C4-2B (cell line): ENCODE results near the gene RNF213.

Source experiments
- CTCF ChIP-seq: fragments of 450-650 bp; conservative IDR thresholded peaks from 2 replicates; pipeline ENCODE4 v1.5.1; 2017; ENCODE audit warnings: mild to moderate bottlenecking
- ZFX ChIP-seq: fragments of 450-650 bp; IDR thresholded peaks from 2 replicates; pipeline ENCODE4 v1.6.1; 2017

GRCh38 chr17:80419255-80419654 is 158.6 kb downstream of the RNF213 start:
- TF ChIP-seq CTCF (no peak), ZFX (no peak)
